K562 (cell line): Measurements from ENCODE around the gene RNPEPL1. TPM values are rescaled to one million over a fixed set of nuclear protein-coding genes. Genes with fewer than 3 reads are reported as not detected.

Source experiments
- BRD4 ChIP-seq: fragments of 200-600 bp; sonication (generic); IDR thresholded peaks from 2 replicates; pipeline ENCODE4 v1.6.1; 2017; ENCODE audit warnings: inconsistent platforms
- CAMTA2 ChIP-seq: fragments of 250-450 bp; sonication (Bioruptor Pico); conservative IDR thresholded peaks from 2 replicates; pipeline ENCODE4 v1.5.1; 2022
- CXXC5 ChIP-seq: fragments of 250-450 bp; sonication (Bioruptor Pico); IDR thresholded peaks from 2 replicates; pipeline ENCODE4 v1.8.0; 2022; ENCODE audit warnings: inconsistent platforms, mild to moderate bottlenecking, moderate library complexity
- E2F3 ChIP-seq: fragments of 250-450 bp; sonication (Bioruptor Pico); IDR thresholded peaks from 2 replicates; pipeline ENCODE4 v1.4.0; 2020; ENCODE audit warnings: mild to moderate bottlenecking
- FOXK1 ChIP-seq: sonication (generic); formaldehyde crosslinking; IDR thresholded peaks from 2 replicates; pipeline ENCODE4 v1.8.0; 2022; ENCODE audit warnings: missing genetic modification reagents, mild to moderate bottlenecking, borderline replicate concordance
- KLF13 ChIP-seq: fragments of 450-650 bp; IDR thresholded peaks from 2 replicates; pipeline ENCODE4 v1.6.1; 2016; ENCODE audit warnings: missing genetic modification characterization, low read depth, mild to moderate bottlenecking, missing compliant biosample characterization, moderate library complexity, borderline replicate concordance
- MAZ ChIP-seq, 2 experiments: fragments of 450-650 bp in 1 of 2; sonication (generic) in 1 of 2; formaldehyde crosslinking; IDR thresholded peaks in 1 of 2; conservative IDR thresholded peaks in 1 of 2; 2 replicates each; pipeline versions ENCODE4 v1.4.0 to v1.5.0; 2020; ENCODE audit warnings: mild to moderate bottlenecking in 1 of 2, missing genetic modification reagents in 1 of 2
- MBD2 ChIP-seq: sonication (generic); IDR thresholded peaks from 2 replicates; pipeline ENCODE4 v1.6.1; 2016; ENCODE audit warnings: low read depth, borderline replicate concordance
- MEF2A ChIP-seq: IDR thresholded peaks from 2 replicates; pipeline ENCODE4 v1.6.1; 2011; ENCODE audit warnings: low read depth, mild to moderate bottlenecking, low read length, moderate library complexity; ENCODE audit not compliant: control insufficient read depth
- NONO ChIP-seq, 2 experiments: fragments of 200-400 bp in 1 of 2; fragments of 450-650 bp in 1 of 2; formaldehyde crosslinking in 1 of 2; IDR thresholded peaks; 2 replicates each; pipeline ENCODE4 v1.6.1; 2017; ENCODE audit warnings: low read depth in 2 of 2, mild to moderate bottlenecking in 2 of 2, moderate library complexity in 2 of 2, low read length in 1 of 2
- PML ChIP-seq: IDR thresholded peaks from 2 replicates; pipeline ENCODE4 v1.6.1; 2012; ENCODE audit warnings: low read length, inconsistent platforms
- SETDB1 ChIP-seq: IDR thresholded peaks from one replicate; pipeline ENCODE4 v1.6.1; 2012; ENCODE audit warnings: low read length, control low read depth, inconsistent platforms
- SMAD3 ChIP-seq: fragments of 450-650 bp; formaldehyde crosslinking; conservative IDR thresholded peaks from 2 replicates; pipeline ENCODE4 v1.4.0; 2020; ENCODE audit warnings: mild to moderate bottlenecking
- TEAD1 ChIP-seq, 2 experiments: fragments of 450-650 bp in 1 of 2; sonication (generic) in 1 of 2; formaldehyde crosslinking; IDR thresholded peaks; 2 replicates each; pipeline versions ENCODE4 v1.4.0 to v1.8.0; 2020 to 2022; ENCODE audit warnings: mild to moderate bottlenecking in 2 of 2, missing genetic modification reagents in 1 of 2
- ZNF24 ChIP-seq: fragments of 450-650 bp; IDR thresholded peaks from 2 replicates; pipeline ENCODE4 v1.6.1; 2016
- ZNF431 ChIP-seq: sonication (generic); formaldehyde crosslinking; IDR thresholded peaks from 2 replicates; pipeline ENCODE4 v1.8.0; 2022; ENCODE audit warnings: mild to moderate bottlenecking, missing genetic modification reagents
- ZNF644 ChIP-seq: fragments of 200-800 bp; sonication (Bioruptor generic); IDR thresholded peaks from 2 replicates; pipeline ENCODE4 v1.6.1; 2016; ENCODE audit warnings: low read depth, missing genetic modification characterization, missing compliant biosample characterization
- polyA plus RNA-seq, 8 experiments: library from polyadenylated mRNA; depleted of rRNA in 4 of 8; stranded (reverse) in 5 of 8; unstranded in 3 of 8; fragments of >200 nt; fragmentation: Nextera tagmentation in 2 of 8; fragmentation: Illumina TruSeq in 1 of 8; extraction: Ambion mirVana in 2 of 8; extraction: Trizol in 1 of 8; gene quantifications; 2 replicates each; pipeline versions ENCODE4 v1.2.1 to v1.2.3, GENCODE V29; 2011 to 2014; ENCODE audit warnings: inconsistent platforms in 1 of 8, missing spikeins in 1 of 8
- total RNA-seq, 7 experiments: library from RNA; depleted of rRNA in 6 of 7; stranded (reverse); fragments of >200 nt in 6 of 7; fragmentation: Illumina TruSeq in 2 of 7; extraction: Trizol in 2 of 7; gene quantifications; 2 replicates each; pipeline versions ENCODE4 v1.2.1 to v1.2.3, GENCODE V29; 2011 to 2021; ENCODE audit warnings: low replicate concordance in 1 of 7
- TF ChIP-seq, protein P1 (sequence below): sonication (generic); formaldehyde crosslinking; IDR thresholded peaks from 2 replicates; pipeline ENCODE4 v1.9.0; 2022; ENCODE audit warnings: mild to moderate bottlenecking, missing genetic modification reagents
- TF ChIP-seq, protein P2 (sequence below): fragments of 250-450 bp; sonication (Bioruptor Pico); IDR thresholded peaks from 2 replicates; pipeline ENCODE4 v1.4.0; 2020; ENCODE audit warnings: mild to moderate bottlenecking
- TF ChIP-seq, protein P3 (sequence below): fragments of 250-450 bp; sonication (Bioruptor Pico); IDR thresholded peaks from 2 replicates; pipeline ENCODE4 v1.9.0; 2021; ENCODE audit warnings: mild to moderate bottlenecking, inconsistent platforms
- TF ChIP-seq, protein P4 (sequence below): sonication (generic); formaldehyde crosslinking; IDR thresholded peaks from 2 replicates; pipeline ENCODE4 v1.8.0; 2022; ENCODE audit warnings: missing genetic modification reagents, mild to moderate bottlenecking, moderate library complexity, borderline replicate concordance

The RNPEPL1 gene
- total and polyA plus RNA-seq, 9 of the 15 experiments (the other 6 are each of a cell fraction or from before 2014, with no cell fraction given), result 0.07 to 38.7 (median 5.6) TPM

DNA sequence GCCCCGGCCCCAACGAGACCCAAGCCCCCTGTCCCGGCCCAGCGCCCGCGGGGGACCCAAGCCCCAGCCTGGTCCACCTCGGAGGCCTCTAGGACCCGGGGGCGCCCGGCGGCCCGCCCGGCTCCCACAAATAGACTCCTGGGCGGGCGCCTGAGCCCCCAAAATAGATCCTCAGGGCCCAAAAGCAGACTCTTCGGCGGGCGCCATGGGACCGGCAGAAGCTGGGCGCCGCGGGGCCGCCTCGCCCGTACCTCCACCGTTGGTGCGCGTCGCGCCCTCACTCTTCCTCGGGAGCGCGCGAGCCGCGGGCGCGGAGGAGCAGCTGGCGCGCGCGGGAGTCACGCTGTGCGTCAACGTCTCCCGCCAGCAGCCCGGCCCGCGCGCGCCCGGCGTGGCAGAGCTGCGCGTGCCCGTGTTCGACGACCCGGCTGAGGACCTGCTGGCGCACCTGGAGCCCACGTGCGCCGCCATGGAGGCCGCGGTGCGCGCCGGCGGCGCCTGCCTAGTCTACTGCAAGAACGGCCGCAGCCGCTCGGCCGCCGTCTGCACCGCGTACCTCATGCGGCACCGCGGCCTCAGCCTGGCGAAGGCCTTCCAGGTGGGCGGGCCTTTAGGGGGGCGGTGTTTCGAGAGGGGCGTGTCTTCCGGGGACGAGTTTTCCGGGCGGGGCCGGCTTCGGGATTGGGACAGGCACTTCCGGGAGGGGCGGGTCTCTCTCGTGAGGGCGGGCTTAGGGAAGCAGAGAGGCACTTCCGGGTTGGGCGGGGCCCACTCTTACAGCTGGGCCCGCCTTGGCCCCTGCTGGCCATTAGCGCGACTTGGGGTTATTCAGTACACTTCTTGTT, 7.6 kb upstream of the RNPEPL1 start (continued):
- TF ChIP-seq ZNF431 (CRISPR knock-in tag) (peak; percentile 49; the same call in 1 of the 2 replicates), SMAD3 (no peak), FOXK1 (0 out of 2 replicates have a peak, but pooled peaks have one; percentile 34), NONO (IDR thresholded peaks at IDR 0.05; ENCODE audit: low read depth in 2 of 2, low read length in 1 of 2) (peak; percentile 75 to 83; a peak in 3 of 4 replicates), MBD2 (peak; percentile 48; the same call in 1 of the 2 replicates), PML (peak; percentile 30; the same call in 1 of the 2 replicates), ZNF24 (peak; percentile 9; the same call in 1 of the 2 replicates), CAMTA2 (CRISPR knock-in tag) (0 out of 2 replicates have a peak, but pooled peaks have one; percentile 18), ZNF644 (peak; percentile 59; the same call in 1 of the 2 replicates), TEAD1 (CRISPR knock-in tag; IDR thresholded peaks at IDR 0.05) (peak in 1 of 2 experiments; percentile 74; a peak in 1 of 4 replicates), BRD4 (peak; percentile 79), KLF13 (tag) (peak; percentile 62; the same call in 1 of the 2 replicates), CXXC5 (CRISPR knock-in tag) (peak; percentile 81), SETDB1 (no peak), E2F3 (CRISPR knock-in tag) (peak; percentile 80), MEF2A (no peak), MAZ (CRISPR knock-in tag; conservative IDR thresholded peaks at IDR 0.05 in 1 of 2, IDR thresholded peaks at IDR 0.05 in 1 of 2) (peak; percentile 44 to 47; a peak in 3 of 4 replicates)
- TF ChIP-seq, protein P1, sequence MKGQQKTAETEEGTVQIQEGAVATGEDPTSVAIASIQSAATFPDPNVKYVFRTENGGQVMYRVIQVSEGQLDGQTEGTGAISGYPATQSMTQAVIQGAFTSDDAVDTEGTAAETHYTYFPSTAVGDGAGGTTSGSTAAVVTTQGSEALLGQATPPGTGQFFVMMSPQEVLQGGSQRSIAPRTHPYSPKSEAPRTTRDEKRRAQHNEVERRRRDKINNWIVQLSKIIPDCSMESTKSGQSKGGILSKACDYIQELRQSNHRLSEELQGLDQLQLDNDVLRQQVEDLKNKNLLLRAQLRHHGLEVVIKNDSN (CRISPR knock-in tag), result 0 out of 2 replicates have a peak, but pooled peaks have one; percentile 6
- TF ChIP-seq, protein P2, sequence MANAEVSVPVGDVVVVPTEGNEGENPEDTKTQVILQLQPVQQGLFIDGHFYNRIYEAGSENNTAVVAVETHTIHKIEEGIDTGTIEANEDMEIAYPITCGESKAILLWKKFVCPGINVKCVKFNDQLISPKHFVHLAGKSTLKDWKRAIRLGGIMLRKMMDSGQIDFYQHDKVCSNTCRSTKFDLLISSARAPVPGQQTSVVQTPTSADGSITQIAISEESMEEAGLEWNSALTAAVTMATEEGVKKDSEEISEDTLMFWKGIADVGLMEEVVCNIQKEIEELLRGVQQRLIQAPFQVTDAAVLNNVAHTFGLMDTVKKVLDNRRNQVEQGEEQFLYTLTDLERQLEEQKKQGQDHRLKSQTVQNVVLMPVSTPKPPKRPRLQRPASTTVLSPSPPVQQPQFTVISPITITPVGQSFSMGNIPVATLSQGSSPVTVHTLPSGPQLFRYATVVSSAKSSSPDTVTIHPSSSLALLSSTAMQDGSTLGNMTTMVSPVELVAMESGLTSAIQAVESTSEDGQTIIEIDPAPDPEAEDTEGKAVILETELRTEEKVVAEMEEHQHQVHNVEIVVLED (CRISPR knock-in tag), result peak; percentile 89
- TF ChIP-seq, protein P3, sequence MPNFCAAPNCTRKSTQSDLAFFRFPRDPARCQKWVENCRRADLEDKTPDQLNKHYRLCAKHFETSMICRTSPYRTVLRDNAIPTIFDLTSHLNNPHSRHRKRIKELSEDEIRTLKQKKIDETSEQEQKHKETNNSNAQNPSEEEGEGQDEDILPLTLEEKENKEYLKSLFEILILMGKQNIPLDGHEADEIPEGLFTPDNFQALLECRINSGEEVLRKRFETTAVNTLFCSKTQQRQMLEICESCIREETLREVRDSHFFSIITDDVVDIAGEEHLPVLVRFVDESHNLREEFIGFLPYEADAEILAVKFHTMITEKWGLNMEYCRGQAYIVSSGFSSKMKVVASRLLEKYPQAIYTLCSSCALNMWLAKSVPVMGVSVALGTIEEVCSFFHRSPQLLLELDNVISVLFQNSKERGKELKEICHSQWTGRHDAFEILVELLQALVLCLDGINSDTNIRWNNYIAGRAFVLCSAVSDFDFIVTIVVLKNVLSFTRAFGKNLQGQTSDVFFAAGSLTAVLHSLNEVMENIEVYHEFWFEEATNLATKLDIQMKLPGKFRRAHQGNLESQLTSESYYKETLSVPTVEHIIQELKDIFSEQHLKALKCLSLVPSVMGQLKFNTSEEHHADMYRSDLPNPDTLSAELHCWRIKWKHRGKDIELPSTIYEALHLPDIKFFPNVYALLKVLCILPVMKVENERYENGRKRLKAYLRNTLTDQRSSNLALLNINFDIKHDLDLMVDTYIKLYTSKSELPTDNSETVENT (CRISPR knock-in tag), result peak; percentile 90
- TF ChIP-seq, protein P4, sequence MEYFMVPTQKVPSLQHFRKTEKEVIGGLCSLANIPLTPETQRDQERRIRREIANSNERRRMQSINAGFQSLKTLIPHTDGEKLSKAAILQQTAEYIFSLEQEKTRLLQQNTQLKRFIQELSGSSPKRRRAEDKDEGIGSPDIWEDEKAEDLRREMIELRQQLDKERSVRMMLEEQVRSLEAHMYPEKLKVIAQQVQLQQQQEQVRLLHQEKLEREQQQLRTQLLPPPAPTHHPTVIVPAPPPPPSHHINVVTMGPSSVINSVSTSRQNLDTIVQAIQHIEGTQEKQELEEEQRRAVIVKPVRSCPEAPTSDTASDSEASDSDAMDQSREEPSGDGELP (CRISPR knock-in tag), result peak; percentile 29; the same call in 1 of the 2 replicates
